HG03558 (cell line): ENCODE measurements around the gene GOLGA7B.

ENCODE experiments used
- ATAC-seq: cut with Tn5 transposase; IDR thresholded peaks from one replicate; pipeline ENCODE4 v1.9.1; 2021; ENCODE audit warnings: moderate number of reproducible peaks; ENCODE audit not compliant: unreplicated experiment; ENCODE audit errors: extremely low read depth

The GOLGA7B gene

DNA sequence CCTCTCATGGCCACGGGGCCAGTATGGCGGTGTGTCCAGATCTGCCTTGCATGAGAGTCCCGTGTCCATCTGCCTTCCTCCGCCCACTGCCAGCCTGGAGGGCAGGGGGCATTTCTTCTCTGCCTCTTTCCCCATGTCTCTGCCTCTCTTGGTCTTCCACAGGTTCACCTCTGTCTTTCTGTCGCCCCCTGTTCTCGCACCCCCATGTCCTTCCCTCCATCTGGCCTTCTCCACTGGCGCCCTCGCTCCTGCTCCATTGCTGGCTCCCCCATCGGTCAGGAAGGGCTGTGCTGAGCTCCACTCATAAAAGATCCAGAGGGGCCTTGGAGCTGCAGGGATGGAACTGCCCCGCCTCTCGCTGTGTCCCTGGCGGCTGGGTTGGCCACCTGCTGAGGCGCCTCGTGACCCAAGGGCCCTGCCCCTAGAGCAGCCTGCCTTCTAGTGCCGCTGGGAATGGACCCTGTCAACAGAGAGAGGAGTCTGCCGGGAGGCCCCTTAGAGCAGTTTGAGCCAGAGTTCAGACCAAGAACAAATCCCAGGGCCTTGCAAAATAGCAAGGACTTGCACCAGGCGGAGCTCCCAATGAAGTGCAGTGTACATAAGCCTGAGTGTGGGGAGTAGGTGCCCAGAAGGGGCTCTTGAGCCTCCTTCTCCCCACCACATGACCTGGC lies 42.0 kb downstream of the GOLGA7B start:
- ATAC-seq = no peak

DNA sequence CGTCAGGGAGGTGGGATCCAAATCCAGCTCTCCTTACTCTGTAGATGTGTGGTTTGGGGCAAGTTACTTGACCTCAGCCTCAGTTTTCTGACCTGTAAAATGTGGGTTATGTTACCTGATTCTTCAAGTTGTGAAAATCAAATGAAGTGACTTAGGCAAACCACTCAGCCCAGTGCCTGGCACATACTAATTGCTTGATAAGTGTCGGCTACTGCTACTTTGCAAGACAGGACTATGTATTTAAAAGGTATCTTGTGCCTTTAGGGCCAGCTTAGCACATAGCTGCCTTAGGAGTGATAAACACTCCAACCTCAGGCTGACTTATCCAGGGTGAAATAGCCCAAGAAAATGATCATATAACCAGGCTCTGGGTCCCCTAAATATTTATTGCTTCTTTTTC lies 42.9 kb downstream of the GOLGA7B start:
- ATAC-seq = no peak

DNA sequence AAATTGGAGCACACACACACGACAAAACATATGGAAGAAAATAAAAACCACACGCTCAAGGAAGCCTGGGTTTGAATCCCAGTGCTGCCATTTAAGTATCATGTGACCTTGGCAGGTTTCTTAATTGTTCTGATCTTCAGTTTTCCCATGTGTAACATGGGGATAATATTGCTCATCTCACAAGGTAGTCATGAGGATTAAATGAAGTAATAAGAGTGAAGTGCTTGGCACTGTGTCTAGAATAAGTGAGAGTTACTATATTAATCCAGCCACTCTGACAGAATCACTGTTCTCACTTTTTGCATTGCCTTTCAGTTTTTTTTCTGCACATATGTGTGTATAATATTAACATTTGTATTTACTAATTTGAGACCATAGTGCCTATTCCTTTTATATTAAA lies 43.3 kb downstream of the GOLGA7B start:
- ATAC-seq = no peak

DNA sequence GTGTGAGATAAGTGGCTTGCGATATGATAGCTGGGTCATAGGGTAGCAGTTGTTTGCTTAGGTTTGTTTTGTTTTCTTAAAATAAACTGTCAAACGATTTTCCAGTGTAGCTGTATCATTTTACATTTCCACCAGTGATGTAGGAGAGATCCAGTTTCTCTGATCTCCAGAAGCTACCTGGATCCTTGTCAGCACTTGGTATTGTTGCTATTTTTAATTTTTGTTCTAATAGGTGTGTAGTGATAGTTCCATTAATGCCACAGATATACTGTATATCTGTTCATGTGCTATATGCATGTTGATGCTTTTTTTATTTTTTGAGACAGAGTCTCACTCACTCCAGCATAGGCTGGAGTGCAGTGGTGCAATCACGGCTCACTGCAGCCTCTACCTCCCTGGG lies 44.4 kb downstream of the GOLGA7B start:
- no peak for ATAC-seq

DNA sequence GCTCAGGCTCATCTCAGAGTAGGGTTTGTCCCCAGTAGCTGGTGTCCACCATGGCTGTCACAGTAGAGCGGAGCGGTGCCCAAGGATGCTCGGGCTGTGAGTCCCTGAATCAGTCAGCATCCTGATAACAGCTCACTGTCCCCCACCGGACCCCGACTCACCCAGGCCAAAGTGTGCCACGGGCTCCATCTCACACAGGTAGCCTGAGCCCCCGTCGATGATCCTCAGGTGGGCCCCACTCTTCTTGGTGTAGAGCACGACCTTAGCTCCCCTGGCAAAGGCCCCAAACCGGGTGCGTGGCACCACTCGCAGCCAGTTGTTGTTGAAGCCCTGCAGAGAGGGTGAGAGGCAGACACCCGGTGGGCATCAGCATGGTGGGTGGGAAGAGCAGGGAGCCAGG lies 45.4 kb downstream of the GOLGA7B start:
- no peak for ATAC-seq

DNA sequence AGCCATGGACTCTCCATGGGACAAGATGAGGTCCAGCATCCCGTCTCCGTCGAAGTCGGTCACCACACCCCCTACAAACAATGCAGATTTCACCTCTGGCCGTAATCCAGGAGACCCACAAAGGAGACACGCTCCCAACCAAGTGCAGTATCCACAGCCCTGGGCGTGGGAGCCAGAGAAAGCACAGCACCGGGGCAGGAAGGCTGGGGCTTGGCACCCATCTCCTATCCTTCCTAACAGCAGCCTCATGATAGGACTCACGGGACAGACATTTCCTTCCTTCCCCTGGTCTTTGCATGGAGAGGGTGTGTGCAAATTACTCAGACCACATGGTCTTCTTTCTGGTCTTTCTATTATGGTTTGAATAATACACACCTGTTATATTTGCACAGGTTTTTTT lies 46.3 kb downstream of the GOLGA7B start:
- ATAC-seq = no peak

DNA sequence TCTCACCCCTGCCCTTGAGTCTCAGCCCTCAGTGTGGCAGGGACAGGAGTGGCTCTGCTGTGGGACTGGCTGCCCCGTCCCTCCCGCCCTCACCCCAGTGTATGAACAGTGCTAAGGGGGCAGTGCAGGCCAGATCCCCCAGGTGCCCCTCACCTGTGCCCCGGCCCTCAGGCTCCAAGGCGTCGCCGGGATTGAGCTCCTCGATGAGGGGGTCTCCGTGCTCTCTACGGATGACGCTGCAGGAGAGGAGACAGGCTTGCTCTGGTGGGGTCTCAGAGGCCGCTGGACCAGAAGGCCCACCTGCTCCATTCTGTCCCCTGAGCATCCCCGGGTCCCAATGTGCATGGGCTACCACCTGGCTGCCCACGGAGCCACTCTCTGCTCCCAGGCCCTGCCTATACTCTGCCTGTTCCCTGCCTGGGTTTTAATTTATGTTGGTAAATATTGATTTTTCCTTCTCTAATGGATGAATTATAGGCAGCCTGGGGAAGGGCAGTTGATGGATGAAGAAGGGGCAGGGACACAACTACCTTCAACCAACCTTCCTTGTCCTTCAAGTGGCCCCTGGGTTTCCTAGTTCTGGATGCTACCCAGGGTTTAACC lies 47.2 kb downstream of the GOLGA7B start:
- no peak for ATAC-seq

DNA sequence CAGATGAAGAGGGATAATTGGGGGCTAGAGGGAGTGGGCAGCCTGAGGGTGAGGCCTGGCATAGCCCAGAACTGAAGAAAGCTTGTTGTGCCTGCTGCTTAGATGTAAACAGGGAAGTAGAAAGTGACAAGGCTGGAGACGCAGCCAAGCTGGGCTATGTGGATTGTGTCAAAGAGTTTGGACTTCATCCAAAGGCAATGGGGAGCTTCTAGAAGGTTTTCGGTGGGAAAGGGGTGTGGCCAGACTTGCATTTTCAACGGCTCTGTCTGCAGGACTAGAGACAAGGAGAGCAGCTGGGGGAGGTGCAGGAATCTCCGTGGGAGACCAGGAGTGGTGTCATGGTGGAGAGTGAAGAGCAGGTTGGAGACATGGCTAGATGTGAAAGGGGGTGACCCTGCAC lies 48.8 kb downstream of the GOLGA7B start:
- no peak for ATAC-seq

DNA sequence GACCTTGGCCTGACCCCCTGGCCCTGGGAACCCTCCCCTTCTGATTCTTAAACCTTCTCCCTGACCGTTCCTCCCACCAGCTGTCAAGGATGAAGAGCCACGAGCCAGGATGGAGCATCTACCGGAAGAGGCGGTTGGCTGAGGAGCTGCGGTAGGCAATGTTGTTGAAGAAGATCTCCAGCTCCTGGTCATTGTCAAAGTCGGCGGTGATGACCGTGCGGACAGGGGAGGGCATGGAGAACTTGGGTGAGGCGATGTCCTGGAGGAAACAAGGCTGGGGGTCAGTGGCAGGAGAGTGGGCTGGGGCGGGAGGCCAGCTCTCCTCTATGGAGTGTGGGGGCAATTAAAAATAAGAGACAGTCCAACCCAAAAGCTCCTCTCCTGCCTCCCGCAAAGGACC lies 51.7 kb downstream of the GOLGA7B start:
- ATAC-seq = no peak

DNA sequence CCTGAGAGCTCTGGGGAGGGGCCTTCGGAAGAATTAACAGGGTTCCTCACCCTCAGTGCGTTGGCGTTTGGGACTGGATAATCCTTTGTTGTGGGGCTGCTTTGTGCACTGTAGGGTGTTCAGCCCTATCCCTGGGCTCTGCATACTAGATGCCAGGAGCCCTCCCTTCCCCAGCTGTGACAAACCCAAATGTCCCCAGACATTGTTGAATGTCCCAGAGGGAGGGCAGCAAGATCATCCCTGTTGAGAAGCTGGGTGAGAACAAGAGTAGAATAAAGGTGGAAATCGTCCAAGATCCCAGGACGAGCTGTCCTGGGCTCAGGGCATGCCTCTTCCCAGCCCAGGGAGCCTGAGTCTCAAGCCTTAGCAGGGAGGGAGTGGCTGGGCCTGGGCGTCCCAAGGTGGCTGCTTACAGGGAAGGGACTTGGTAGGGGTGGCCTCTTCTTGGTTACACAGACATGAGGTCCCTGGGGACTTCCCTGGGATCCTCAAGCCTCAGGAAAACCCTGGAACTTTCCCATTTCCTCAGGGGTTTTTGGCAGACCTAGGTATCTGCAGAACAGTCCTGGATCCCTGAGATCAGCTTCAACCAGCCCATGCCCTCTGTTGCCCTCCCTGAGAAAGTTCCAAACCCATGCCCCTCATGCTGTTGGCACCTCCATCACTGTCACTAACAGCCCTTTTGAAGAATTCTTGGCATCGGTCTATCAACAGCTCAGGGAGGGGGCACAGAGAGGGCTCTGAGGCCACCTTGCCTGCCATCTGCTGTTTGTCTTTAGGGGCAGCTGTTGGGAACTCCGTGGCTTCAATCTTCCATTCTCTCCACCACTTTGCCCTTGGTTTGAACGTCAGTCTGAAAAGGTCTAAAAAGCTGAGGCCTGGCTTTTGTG lies 53.7 kb downstream of the GOLGA7B start:
- no peak for ATAC-seq

DNA sequence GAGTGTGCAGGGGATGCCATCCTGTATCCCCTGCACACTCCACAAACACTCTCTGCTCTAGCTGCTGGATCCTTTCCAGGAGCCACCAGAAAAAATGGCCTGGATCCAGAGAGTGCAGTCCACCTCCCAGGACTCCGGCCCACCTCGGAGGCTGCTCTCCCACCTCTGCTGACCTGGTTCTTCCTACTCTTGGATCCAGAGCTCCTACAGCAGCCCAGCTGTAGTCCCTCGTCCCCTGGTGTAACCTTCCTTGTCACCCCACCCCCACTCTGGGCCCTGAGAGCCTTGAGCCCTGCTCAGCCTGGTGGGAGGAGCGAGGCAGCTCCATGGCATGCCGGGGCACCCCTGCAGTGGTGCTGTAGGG lies 54.4 kb downstream of the GOLGA7B start:
- ATAC-seq = no peak

DNA sequence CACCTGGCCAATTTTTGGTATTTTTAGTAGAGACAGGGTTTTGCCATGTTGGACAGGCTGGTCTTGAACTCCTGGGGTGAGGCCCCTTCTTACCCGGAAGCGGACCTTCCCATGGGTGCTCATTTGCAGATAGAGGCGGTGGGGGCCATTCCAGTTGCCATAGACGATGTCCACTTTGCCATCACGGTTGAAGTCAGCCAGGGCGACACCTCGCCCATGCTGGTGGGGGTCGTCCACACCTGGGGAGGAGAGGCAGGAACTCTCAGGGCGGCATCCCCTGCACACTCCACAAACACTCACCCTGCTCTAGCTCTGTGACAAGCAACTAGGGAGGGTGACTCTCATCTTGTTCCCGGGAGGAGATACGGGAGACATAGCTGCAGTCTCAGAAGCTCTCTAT lies 54.9 kb downstream of the GOLGA7B start:
- ATAC-seq = no peak

DNA sequence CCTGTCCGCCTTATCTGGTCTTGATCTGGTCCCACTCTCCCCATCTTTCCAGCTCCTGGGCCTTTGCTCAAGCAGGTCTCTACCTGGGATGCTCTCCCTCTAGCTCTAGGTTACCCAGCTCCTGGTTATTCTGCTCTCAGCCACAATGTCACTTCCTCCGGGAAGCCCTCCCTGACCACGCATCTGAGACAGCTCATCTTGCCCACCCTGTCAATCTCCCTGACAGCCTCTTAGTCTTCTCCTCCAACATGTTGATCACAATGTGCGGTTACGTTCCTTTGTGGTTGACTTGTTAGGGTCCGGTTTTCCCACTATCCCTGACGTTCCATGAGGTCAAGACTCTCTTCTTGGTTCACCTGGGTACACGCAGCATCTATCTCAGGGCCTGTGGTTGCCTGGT lies 55.6 kb downstream of the GOLGA7B start:
- no peak for ATAC-seq

DNA sequence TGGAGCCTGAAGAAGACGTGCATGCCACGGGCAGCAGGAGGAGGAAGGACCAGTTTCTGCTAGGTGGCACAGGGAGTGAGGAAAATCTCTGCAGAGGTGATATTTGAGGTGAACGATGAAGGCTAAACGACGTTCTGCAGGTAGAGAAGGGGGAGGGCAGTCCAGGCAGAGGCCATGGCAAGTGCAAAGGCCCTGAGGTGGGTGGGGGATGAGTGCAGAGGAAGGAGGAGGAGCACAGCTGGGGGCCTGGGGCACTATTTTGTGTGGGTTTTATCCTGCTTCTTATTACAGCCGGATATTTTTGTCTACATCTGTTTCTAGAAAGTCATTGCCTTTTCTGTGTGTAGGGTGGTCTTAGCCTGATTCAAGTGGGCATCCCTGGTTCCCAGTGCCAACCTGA lies 57.6 kb downstream of the GOLGA7B start:
- no peak for ATAC-seq

DNA sequence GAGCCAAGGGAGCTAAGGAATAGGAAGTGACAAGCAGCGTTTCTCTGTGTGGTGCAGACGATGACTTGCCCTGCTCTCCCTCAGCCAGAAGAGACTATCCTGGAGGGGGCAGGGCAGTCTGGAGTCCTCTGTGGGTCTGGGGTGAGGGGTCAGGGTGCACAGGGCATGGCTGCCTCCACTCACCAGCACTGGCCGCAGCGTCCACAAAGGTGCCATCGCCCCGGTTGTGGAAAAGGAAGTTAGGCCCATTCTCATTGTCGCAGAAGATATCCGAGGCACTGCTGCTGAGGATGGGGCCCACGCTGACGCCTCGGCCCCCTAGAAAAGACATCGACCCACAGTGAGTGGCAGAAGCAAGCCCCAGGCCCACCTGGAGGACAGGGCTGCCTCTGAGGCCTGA lies 58.2 kb downstream of the GOLGA7B start:
- ATAC-seq = no peak

DNA sequence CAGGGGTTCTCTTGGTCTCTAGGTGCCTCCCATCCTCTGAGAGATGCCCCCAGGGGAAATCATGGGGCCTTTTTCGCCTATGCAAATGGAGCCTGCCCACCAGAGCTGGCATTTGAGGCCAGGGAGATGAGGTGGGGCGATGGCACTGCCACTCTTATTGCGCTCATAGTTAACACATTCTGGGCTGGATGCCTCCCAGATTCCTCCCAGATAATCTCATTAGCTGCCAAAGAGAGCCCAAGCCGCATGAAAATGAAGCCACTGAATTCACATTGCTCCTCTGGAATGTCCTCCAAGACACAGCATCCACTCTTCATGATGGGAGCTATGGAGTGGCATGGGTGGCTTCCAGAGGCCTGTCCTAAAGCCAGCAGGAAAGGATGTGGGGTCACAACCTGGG lies 61.0 kb downstream of the GOLGA7B start:
- ATAC-seq = no peak

DNA sequence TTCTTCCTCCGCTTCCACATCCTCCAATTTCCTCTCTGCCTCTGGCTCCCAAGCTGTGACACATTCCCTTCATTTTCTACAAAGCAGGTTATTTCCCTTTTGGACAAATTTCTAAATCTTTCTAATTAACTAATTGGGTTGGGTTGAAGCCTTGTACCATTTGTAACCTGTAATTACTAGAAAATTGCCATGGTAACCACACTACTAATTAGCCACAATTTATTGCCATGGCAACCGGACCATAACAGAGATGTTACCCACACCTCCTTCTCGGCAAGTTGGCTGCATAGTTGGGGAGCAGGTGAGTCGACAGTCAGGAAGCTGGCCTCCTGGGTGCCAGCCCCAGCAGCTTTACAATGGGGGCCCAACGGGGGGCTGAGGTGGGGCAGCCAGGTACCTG lies 61.6 kb downstream of the GOLGA7B start:
- ATAC-seq = no peak

DNA sequence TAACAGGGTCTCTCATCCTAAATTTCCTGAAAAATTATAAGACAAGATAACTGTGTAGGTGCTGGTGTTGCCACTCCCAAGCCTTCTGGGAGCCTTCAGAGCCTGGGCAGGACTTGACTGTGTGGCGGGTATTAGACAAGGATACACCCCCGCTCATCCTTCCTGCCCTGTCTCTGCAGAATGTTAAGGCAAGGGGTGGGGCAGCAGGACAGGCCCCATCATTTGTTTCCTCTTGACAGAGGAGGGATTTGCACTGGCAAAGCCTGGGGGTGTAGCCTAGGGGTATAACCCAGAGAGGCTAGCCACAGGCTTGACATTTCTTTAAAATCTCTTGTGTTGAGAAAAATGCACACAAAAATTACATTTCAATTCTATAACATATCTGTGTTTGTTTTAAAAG lies 63.5 kb downstream of the GOLGA7B start:
- no peak for ATAC-seq

DNA sequence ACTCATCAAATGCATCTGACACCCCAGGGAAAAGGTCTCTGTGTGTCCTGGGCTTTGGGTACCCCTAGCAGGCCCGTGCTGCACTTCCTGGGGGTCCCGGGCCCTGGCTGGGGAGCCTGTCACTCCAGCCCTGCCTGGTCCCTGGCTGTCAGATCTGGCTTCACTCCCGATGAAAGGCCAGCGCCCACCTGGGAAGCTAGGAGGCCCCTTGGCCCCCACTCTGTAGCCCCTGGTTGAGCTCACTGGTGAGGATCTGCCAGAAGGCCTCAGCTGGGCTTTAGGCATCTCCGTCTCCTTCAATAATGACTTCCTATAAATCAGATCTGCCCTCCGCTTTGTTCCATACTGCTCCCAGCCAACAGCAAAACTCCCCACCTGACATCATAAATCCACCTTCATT lies 64.0 kb downstream of the GOLGA7B start:
- ATAC-seq = no peak

DNA sequence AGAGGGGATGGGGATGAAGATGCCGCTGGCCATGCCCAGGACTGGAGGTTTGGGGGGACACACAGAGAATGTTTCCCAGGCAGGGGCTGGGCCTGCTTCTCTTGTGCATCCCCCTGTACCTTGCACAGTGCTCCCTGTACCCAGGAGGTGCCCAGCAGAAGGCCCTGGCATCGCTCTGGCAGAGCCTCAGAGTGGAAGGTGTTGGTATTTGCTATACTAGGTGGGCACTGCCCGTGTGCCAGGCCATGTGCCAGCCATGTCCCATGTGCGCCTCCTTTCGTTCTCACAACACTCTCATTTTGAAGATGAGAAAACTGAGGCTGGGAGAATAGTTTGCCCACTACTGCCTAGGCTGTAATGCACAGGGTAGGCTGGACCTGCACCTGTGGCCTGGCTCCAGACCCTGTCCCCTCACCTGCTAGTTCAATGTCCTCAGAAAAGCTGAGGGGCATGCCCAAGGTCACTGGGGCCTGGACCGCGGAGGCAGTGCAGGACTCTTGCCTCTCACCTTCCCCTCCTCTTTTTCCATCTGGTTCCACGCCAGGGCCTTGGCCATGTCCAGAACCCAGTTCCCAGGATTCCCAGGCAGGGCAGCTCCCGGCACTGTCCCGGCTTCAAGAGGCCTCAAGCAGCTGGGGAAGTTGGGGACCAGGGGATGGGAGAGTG lies 64.7 kb downstream of the GOLGA7B start:
- ATAC-seq = no peak

DNA sequence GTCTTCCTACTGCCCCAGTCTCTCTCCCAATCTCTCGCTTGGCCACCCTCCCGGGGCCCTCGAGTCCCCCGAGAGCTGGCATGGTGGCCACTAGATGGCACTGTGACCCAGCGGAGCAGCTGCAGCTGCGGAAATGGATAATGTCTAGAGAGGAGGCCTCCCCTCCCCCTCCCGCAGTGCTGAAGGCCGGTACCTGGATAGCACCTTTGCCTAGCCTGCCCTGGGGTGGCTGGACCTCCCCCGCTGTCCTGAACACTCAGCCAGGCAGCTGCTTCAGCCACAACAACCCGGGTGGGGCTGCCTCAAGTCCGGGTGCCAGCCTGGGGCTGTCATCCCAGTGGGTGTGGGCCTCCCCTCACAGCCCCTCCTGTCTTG lies 65.2 kb downstream of the GOLGA7B start:
- no peak for ATAC-seq
